Measurements from ENCODE around the gene COL20A1.

COL20A1 gene

GRCh38 chr20:63289311-63290135 lies 3.5 kb upstream of the COL20A1 start:
- TF ChIP-seq ZNF70 (CRISPR knock-in tag; IDR thresholded peaks at IDR 0.05), result no peak
- no peak for TF ChIP-seq ARNTL (CRISPR knock-in tag; IDR thresholded peaks at IDR 0.05; ENCODE audit: borderline replicate concordance, low read depth)
- TF ChIP-seq ZFP3 (CRISPR knock-in tag; IDR thresholded peaks at IDR 0.05), result no peak
- no peak for TF ChIP-seq CSRNP3 (CRISPR knock-in tag; IDR thresholded peaks at IDR 0.05)
- TF ChIP-seq ZC3H10 (CRISPR knock-in tag; IDR thresholded peaks at IDR 0.05), result no peak
- TF ChIP-seq BACH2 (CRISPR knock-in tag; IDR thresholded peaks at IDR 0.05; ENCODE audit: borderline replicate concordance), result no peak
- TF ChIP-seq PATZ1 (CRISPR knock-in tag; IDR thresholded peaks at IDR 0.05; ENCODE audit: borderline replicate concordance), result no peak
- TF ChIP-seq, protein P1, sequence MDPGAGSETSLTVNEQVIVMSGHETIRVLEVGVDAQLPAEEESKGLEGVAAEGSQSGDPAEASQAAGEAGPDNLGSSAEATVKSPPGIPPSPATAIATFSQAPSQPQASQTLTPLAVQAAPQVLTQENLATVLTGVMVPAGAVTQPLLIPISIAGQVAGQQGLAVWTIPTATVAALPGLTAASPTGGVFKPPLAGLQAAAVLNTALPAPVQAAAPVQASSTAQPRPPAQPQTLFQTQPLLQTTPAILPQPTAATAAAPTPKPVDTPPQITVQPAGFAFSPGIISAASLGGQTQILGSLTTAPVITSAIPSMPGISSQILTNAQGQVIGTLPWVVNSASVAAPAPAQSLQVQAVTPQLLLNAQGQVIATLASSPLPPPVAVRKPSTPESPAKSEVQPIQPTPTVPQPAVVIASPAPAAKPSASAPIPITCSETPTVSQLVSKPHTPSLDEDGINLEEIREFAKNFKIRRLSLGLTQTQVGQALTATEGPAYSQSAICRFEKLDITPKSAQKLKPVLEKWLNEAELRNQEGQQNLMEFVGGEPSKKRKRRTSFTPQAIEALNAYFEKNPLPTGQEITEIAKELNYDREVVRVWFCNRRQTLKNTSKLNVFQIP (CRISPR knock-in tag; IDR thresholded peaks at IDR 0.05; ENCODE audit: borderline replicate concordance, low read depth), result no peak
- TF ChIP-seq ISL1 (CRISPR knock-in tag; IDR thresholded peaks at IDR 0.05), result no peak
- no peak for ATAC-seq

DNA sequence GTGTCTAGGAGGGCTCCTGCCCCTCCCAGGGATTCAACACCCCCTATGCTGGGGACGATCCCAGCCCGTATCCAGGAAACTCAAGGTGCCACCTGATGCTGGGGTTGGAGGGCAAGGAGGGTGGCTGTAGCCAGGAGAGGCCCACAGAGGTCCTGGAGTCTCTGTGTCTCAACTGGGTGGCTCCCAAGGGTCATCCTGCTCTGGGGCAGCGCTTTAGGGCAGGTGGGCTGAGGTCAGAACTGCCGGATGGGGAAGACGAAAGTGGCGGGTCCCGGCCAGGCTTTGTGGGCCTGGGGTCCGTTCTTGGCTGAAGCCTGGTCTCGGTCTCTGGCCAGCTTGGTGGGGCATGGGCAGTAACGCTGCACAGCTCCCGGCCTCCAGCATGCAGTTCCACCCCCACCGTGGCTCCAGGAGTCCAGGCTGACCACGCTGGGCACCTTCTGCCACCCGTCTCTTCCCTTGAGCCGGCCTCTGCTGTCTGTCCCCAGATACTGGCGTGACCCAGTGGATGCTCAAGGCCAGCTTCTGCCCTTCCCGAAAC lies 2.8 kb upstream of the COL20A1 start:
- TF ChIP-seq TCF4 (CRISPR knock-in tag; IDR thresholded peaks at IDR 0.05; ENCODE audit: borderline replicate concordance) (no peak), CREB5 (CRISPR knock-in tag; IDR thresholded peaks at IDR 0.05; ENCODE audit: low read depth) (no peak), TOX (CRISPR knock-in tag; IDR thresholded peaks at IDR 0.05; ENCODE audit: borderline replicate concordance) (no peak), ZNF70 (CRISPR knock-in tag; IDR thresholded peaks at IDR 0.05) (no peak), ARNTL (CRISPR knock-in tag; IDR thresholded peaks at IDR 0.05; ENCODE audit: borderline replicate concordance, low read depth) (no peak), OSR1 (CRISPR knock-in tag; IDR thresholded peaks at IDR 0.05) (no peak), ZNF565 (CRISPR knock-in tag; conservative IDR thresholded peaks at IDR 0.05; ENCODE audit: low read depth) (no peak), GLIS3 (CRISPR knock-in tag; IDR thresholded peaks at IDR 0.05) (no peak), RARB (CRISPR knock-in tag; IDR thresholded peaks at IDR 0.05) (no peak), TSHZ2 (CRISPR knock-in tag; IDR thresholded peaks at IDR 0.05) (no peak), SNAI2 (CRISPR knock-in tag; IDR thresholded peaks at IDR 0.05) (no peak), ZFP3 (CRISPR knock-in tag; IDR thresholded peaks at IDR 0.05) (no peak), ZFP30 (CRISPR knock-in tag; IDR thresholded peaks at IDR 0.05) (no peak), CSRNP3 (CRISPR knock-in tag; IDR thresholded peaks at IDR 0.05) (no peak)
- TF ChIP-seq, protein P1 (CRISPR knock-in tag; IDR thresholded peaks at IDR 0.05; ENCODE audit: borderline replicate concordance, low read depth), result no peak
- ATAC-seq, result no peak; the same call in 2 of the 3 replicates
